NB4 (cell line): Measurements from ENCODE around the gene EBF3.

Experiments used
- DNase-seq: peaks from one replicate; pipeline ENCODE4 v3.0.0; 2010; ENCODE audit warnings: low read depth
- H3K4me3 ChIP-seq: one replicate; pipeline ENCODE4 v1.5.1; 2011; ENCODE audit warnings: mild to moderate bottlenecking, low read depth, low read length, moderate library complexity
- CTCF ChIP-seq: IDR thresholded peaks from one replicate; pipeline ENCODE4 v1.5.1; 2012; ENCODE audit warnings: low read depth, low read length
- MYC ChIP-seq: IDR thresholded peaks from 2 replicates; pipeline ENCODE4 v1.6.1; 2011; ENCODE audit warnings: low read depth, low read length
- POLR2A ChIP-seq: IDR thresholded peaks from 2 replicates; pipeline ENCODE4 v1.6.1; 2011; ENCODE audit warnings: mild to moderate bottlenecking; ENCODE audit not compliant: insufficient read length; ENCODE audit errors: extremely low read depth
- TF ChIP-seq, protein P1 (sequence below): IDR thresholded peaks from 2 replicates; pipeline ENCODE4 v1.6.1; 2011; ENCODE audit warnings: low read depth, low read length

The EBF3 gene

GRCh38 chr10:129953119-129954051 lies 10.7 kb downstream of the EBF3 start:
- H3K4me3 ChIP-seq, result no peak overlapping the region

DNA sequence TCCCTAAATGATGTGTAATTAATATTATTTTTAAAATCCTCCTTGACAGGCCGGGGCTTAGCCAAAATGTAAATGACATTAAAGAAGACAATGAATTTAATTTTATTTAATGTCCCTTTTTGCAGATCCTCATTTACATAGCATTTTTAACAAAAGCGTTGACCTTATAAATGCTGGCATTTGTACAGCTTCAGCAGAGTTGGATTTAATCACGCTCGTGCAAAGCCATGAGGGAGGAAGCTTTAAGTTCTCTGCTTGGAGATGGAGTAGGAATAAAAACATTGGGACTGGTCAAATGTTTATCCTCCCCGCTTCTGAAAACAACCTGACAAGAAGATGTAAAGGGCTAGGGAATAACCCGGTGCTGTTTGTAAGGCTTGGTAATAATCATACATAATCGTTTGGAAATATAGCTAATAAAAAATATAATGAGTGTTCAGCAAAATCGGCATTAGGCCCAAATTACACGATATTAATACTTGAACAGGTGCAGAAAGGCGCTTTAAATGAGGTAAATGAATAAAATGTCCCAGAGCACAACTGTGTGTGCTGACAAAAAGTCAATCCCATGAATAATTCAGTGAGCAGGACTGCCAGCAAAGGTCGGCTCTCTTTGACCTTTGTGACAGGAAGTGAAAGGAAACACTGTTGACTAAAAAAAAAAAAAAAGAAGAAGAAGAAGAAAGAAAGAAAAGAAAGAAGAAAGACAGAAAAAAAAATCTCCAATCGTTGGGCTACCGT lies 11.5 kb downstream of the EBF3 start:
- TF ChIP-seq, protein P1, sequence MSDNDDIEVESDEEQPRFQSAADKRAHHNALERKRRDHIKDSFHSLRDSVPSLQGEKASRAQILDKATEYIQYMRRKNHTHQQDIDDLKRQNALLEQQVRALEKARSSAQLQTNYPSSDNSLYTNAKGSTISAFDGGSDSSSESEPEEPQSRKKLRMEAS, result no peak
- TF ChIP-seq POLR2A, result no peak
- TF ChIP-seq CTCF, result no peak
- no peak for DNase-seq
- H3K4me3 ChIP-seq, result no peak overlapping the region

More at GRCh38 chr10:129953119-129954051, 10.7 kb downstream of the EBF3 start:
- no peak for DNase-seq
- TF ChIP-seq, protein P1, result no peak
- TF ChIP-seq POLR2A, result no peak
- no peak for TF ChIP-seq CTCF
- no peak for TF ChIP-seq MYC

GRCh38 chr10:129951970-129952265 lies 12.2 kb downstream of the EBF3 start:
- DNase-seq, result no peak
- TF ChIP-seq MYC (no peak), POLR2A (no peak)
- TF ChIP-seq, protein P1, result no peak
- H3K4me3 ChIP-seq, result no peak overlapping the region

- no peak for DNase-seq
Measured at GRCh38 chr10:129951101-129951969, 12.7 kb downstream of the EBF3 start.

DNA sequence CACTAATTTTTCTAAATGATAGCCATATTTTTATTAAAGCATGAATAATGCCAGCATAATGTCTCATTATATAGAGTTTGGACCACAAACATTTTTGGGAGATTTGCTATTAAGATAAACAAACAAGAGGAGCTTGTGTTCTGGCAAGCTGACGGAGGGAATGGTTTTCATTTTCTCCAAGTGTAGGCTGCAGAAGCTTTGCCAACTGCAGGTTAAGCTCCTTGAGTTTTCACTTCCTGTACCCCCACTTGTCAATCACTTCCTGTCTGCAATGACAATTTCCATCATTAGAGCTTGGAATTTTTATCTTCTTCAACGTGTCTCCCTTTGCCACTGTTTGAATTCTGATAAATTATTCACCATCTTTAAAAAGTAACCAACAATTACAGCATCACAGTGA lies 13.4 kb downstream of the EBF3 start:
- H3K4me3 ChIP-seq, result no peak overlapping the region
- no peak for DNase-seq
- no peak for TF ChIP-seq CTCF
- no peak for TF ChIP-seq POLR2A
- TF ChIP-seq MYC, result no peak
- TF ChIP-seq, protein P1, result no peak

More at GRCh38 chr10:129951101-129951969, 12.7 kb downstream of the EBF3 start:
- no peak overlapping the region for H3K4me3 ChIP-seq
- TF ChIP-seq, protein P1, result no peak
- no peak for TF ChIP-seq MYC
- no peak for TF ChIP-seq CTCF
- TF ChIP-seq POLR2A, result no peak
